ENCODE measurements around the gene DAND5.

DNA sequence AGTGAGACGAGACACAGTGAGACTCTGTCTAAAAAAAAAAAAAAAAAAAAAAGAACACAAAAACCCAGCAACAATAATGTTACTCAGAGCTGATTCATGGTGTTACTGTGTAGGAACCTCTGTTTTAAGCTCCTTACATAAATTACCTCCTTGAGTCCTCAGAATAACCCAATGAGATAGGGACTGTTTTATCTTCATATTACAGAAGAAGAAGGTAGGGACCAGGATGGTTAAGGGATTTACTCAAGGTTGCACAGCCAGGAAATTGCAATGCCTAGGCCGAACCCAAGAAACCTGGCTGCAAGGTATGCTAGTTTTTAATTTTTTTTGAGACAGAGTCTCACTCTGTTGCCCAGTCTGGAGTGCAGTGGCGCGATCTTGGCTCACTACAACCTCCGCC lies 1.5 kb upstream of the DAND5 start:
- TF ChIP-seq, protein P1, sequence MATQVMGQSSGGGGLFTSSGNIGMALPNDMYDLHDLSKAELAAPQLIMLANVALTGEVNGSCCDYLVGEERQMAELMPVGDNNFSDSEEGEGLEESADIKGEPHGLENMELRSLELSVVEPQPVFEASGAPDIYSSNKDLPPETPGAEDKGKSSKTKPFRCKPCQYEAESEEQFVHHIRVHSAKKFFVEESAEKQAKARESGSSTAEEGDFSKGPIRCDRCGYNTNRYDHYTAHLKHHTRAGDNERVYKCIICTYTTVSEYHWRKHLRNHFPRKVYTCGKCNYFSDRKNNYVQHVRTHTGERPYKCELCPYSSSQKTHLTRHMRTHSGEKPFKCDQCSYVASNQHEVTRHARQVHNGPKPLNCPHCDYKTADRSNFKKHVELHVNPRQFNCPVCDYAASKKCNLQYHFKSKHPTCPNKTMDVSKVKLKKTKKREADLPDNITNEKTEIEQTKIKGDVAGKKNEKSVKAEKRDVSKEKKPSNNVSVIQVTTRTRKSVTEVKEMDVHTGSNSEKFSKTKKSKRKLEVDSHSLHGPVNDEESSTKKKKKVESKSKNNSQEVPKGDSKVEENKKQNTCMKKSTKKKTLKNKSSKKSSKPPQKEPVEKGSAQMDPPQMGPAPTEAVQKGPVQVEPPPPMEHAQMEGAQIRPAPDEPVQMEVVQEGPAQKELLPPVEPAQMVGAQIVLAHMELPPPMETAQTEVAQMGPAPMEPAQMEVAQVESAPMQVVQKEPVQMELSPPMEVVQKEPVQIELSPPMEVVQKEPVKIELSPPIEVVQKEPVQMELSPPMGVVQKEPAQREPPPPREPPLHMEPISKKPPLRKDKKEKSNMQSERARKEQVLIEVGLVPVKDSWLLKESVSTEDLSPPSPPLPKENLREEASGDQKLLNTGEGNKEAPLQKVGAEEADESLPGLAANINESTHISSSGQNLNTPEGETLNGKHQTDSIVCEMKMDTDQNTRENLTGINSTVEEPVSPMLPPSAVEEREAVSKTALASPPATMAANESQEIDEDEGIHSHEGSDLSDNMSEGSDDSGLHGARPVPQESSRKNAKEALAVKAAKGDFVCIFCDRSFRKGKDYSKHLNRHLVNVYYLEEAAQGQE (IDR thresholded peaks at IDR 0.05; ENCODE audit: low read depth, low read length), result no peak
- TF ChIP-seq, protein P2, sequence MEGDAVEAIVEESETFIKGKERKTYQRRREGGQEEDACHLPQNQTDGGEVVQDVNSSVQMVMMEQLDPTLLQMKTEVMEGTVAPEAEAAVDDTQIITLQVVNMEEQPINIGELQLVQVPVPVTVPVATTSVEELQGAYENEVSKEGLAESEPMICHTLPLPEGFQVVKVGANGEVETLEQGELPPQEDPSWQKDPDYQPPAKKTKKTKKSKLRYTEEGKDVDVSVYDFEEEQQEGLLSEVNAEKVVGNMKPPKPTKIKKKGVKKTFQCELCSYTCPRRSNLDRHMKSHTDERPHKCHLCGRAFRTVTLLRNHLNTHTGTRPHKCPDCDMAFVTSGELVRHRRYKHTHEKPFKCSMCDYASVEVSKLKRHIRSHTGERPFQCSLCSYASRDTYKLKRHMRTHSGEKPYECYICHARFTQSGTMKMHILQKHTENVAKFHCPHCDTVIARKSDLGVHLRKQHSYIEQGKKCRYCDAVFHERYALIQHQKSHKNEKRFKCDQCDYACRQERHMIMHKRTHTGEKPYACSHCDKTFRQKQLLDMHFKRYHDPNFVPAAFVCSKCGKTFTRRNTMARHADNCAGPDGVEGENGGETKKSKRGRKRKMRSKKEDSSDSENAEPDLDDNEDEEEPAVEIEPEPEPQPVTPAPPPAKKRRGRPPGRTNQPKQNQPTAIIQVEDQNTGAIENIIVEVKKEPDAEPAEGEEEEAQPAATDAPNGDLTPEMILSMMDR (IDR thresholded peaks at IDR 0.05), result no peak
- TF ChIP-seq ELF1 (IDR thresholded peaks at IDR 0.05) (no peak), TCF12 (IDR thresholded peaks at IDR 0.05) (no peak), TEAD4 (IDR thresholded peaks at IDR 0.05; ENCODE audit: borderline replicate concordance, insufficient read depth) (no peak)

All from SK-N-SH (cell line).